Endothelial cell (in vitro differentiated cells): ENCODE measurements around the gene TMEM168. TPM values are rescaled to one million over a fixed set of nuclear protein-coding genes. Genes with fewer than 3 reads are reported as not detected.
A peak's percentile ranks its signal among the peaks of the same experiment; 100 is the strongest.

Experiments used
- DNase-seq: peaks from one replicate; pipeline ENCODE4 v3.0.0; 2021; ENCODE audit warnings: low spot score
- H3K27ac Mint-ChIP-seq: one replicate; pipeline ENCODE4 v1.8.0; 2021; ENCODE audit warnings: mixed read lengths, inconsistent platforms; ENCODE audit not compliant: unreplicated experiment
- H3K27me3 Mint-ChIP-seq: one replicate; pipeline ENCODE4 v1.8.0; 2021; ENCODE audit warnings: mild to moderate bottlenecking, moderate library complexity, mixed read lengths, inconsistent platforms; ENCODE audit not compliant: unreplicated experiment
- H3K36me3 Mint-ChIP-seq: one replicate; pipeline ENCODE4 v1.8.0; 2021; ENCODE audit warnings: mild to moderate bottlenecking, low read depth, mixed read lengths, inconsistent platforms; ENCODE audit not compliant: unreplicated experiment
- H3K4me1 Mint-ChIP-seq: one replicate; pipeline ENCODE4 v1.8.0; 2021; ENCODE audit warnings: mild to moderate bottlenecking, mixed read lengths, inconsistent platforms; ENCODE audit not compliant: unreplicated experiment
- H3K4me3 Mint-ChIP-seq: one replicate; pipeline ENCODE4 v1.8.0; 2021; ENCODE audit warnings: mild to moderate bottlenecking, mixed read lengths, inconsistent platforms; ENCODE audit not compliant: unreplicated experiment
- H3K9me3 Mint-ChIP-seq: one replicate; pipeline ENCODE4 v1.8.0; 2021; ENCODE audit warnings: mixed read lengths, inconsistent platforms; ENCODE audit not compliant: unreplicated experiment
- CTCF ChIP-seq: fragments of 200-600 bp; sonication (generic); IDR thresholded peaks from one replicate; pipeline ENCODE4 v1.5.0; 2021; ENCODE audit warnings: antibody characterized with exemption; ENCODE audit not compliant: unreplicated experiment
- total RNA-seq: library from RNA; stranded (reverse); fragmentation: NEBNext Ultra II Directional; extraction: Animal tissue kit (Norgen Biotek cat#: 25700); gene quantifications from one replicate; pipeline ENCODE4 v1.2.1, GENCODE V29; 2021; ENCODE audit not compliant: unreplicated experiment

Gene TMEM168
- total RNA-seq, 1 donor from 2014 or later = 11.6 TPM

- H3K27ac Mint-ChIP-seq = no peak overlapping the region
- H3K4me1 Mint-ChIP-seq = peaks cover 17% of the 10 kb centered on the region
- H3K36me3 Mint-ChIP-seq = no peaks in the 10 kb centered on the region
- no peak for DNase-seq
- peaks cover 4% of the 10 kb centered on the region for H3K27me3 Mint-ChIP-seq
- H3K4me3 Mint-ChIP-seq = peak overlapping the region; percentile 94
- no peak for TF ChIP-seq CTCF
- H3K9me3 Mint-ChIP-seq = no peaks in the 10 kb centered on the region
Observed at GRCh38 chr7:112790586-112791003, 402 bp upstream of the TMEM168 start.

GRCh38 chr7:112789453-112789816, 758 bp downstream of the TMEM168 start:
- no peak for DNase-seq
- Mint-ChIP-seq H3K9me3 (no peaks in the 10 kb centered on the region), H3K4me3 (peak overlapping the region; percentile 94), H3K27me3 (peaks cover 4% of the 10 kb centered on the region), H3K4me1 (peaks cover 17% of the 10 kb centered on the region), H3K36me3 (no peaks in the 10 kb centered on the region), H3K27ac (no peak overlapping the region)
- no peak for TF ChIP-seq CTCF

GRCh38 chr7:112788778-112789343, 1.3 kb downstream of the TMEM168 start:
- TF ChIP-seq CTCF = no peak
- Mint-ChIP-seq H3K4me1 (peaks cover 17% of the 10 kb centered on the region), H3K27ac (peak overlapping the region; percentile 9), H3K4me3 (peak overlapping the region; percentile 94), H3K36me3 (no peaks in the 10 kb centered on the region), H3K9me3 (no peaks in the 10 kb centered on the region), H3K27me3 (peaks cover 4% of the 10 kb centered on the region)
- no peak for DNase-seq

- no peak for TF ChIP-seq CTCF
- Mint-ChIP-seq H3K27ac (no peak overlapping the region), H3K9me3 (no peaks in the 10 kb centered on the region), H3K36me3 (no peaks in the 10 kb centered on the region), H3K4me1 (peaks cover 12% of the 10 kb centered on the region), H3K27me3 (no peaks in the 10 kb centered on the region), H3K4me3 (no peak overlapping the region)
- DNase-seq = no peak
Observed at GRCh38 chr7:112784603-112785002, 5.6 kb downstream of the TMEM168 start.

GRCh38 chr7:112782498-112782897, 7.7 kb downstream of the TMEM168 start:
- Mint-ChIP-seq H3K27me3 (no peaks in the 10 kb centered on the region), H3K36me3 (no peaks in the 10 kb centered on the region), H3K9me3 (no peaks in the 10 kb centered on the region), H3K27ac (no peak overlapping the region), H3K4me1 (no peaks in the 10 kb centered on the region), H3K4me3 (no peak overlapping the region)
- DNase-seq = no peak
- no peak for TF ChIP-seq CTCF
